NCI-H748 treated with DMSO at 0.1 percent for 48 hours (cell line): Measurements from ENCODE around the gene VILL.
A peak's percentile ranks its signal among the peaks of the same experiment; 100 is the strongest.
"Not testable (repeated sequence)": the region's sequence is repeated elsewhere in the genome, so short reads cannot be mapped to it uniquely, and the experiment has no call there.

Experiments used
- DNase-seq: peaks from one replicate; lab custom pipeline; 2025; lab: John Stamatoyannopoulos, UW

VILL gene

GRCh38 chr3:38036286-38036685 lies 45.7 kb downstream of the VILL start:
- DNase-seq = no peak

DNA sequence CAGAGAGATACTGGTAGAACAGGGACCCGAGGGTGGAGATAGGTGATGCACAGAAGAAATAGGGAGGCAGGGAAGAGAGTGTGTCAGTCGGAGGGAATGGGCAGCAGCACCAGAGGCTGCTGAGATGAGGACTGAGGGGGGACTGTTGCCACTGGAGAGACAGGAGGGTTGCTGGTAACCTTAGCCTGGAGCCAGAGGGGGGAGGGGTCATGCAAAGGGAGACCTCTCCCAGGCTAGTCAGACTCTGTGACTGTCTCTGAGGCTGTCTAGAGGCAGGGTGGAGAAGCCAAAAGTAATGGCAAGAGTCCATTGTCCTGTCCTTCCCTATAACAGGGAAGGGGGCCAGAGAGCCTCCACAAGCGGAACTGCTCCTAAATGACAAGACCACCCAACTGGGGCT lies 46.3 kb downstream of the VILL start:
- DNase-seq = no peak

- no peak for DNase-seq
Observed at GRCh38 chr3:38038447-38038911, 47.9 kb downstream of the VILL start.

DNA sequence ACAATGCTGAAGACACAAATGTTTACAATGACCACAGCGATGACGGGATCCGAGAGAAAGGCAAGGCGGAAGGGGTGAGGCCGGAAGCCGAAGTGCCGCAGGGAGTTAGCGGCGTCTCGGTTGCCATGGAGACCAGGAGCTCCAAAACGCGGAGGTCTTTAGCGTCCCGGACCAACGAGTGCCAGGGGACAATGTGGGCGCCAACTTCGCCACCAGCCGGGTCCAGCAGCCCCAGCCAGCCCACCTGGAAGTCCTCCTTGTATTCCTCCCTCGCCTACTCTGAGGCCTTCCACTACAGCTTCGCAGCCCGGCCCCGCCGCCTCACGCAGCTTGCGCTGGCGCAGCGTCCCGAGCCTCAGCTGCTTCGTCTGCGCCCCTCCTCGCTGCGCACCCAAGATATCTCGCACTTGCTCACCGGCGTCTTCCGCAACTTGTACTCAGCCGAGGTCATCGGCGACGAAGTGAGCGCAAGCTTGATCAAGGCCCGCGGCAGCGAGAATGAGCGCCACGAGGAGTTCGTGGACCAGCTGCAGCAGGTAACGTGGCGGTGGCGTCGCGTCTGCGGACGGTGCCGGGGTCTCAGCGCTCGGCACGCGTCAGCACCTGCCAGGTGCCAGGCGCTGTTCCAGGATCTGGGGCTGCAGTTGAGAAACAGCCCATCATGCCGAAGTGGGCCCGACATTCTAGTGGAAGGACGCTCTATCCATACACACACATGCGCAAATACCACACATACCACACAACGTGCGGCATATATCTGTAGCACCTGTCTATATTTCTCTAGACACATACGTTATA lies 48.7 kb downstream of the VILL start, which contains the start of gene DLEC1:
Gene DLEC1, plus strand, starts transcription at position 108 of the 798 bp plus-strand sequence. Its CDS starts 18 bp downstream, at position 126.
- DNase-seq = peak; percentile 7

DNA sequence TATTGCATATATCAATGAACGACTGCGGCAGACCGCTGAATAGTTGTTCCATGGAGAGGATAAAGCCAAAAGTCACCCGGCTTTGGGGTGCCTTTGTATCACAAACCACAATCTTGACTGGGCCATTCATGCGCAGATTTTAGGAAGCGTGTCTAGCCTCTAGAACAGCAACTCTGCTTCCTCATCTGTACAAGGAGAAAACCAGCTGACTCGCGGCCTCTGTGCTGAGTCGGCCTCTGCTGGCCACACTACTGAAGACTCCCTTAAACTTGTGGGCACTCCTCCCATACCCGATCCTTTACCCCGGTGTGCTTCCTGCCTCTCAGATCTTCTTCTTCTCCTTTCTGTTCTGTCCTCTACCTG lies 49.3 kb downstream of the VILL start:
- DNase-seq = no peak

DNA sequence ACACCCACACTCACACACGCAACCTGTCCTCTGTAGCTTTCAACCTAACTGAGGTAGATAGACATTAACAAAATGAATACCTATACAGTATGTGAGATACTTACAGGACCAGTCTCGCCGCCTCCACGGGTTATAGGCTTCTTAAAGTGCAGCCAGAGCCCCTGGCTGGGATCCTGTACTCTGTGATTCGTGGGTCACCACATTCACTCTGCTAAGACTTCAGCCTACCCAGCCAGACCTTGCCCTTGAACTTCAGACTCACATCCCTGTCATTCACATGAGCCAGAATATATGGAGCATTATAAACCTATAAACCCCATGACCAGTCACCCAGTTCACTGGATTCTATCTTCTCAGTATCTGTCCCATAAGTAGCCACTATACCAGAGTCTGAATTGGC lies 49.8 kb downstream of the VILL start:
- no peak for DNase-seq

DNA sequence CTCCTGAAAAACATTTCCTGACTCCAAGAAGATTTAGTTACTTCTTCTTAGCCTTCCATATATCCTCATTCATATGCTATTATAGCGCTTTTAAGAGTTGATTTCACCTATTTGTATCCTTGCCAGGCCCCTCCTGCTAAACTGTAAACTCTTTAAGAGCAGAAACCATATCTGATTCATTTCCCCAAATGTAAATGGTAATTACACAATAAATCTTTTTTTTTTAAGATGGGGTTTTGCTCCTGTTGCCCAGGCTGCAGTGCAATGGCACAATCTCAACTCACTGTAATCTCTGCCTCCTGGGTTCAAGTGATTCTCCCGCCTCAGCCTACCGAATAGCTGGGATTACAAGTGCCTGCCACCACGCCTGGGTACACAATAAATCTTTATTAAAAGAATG lies 52.9 kb downstream of the VILL start:
- DNase-seq = no peak

GRCh38 chr3:38046027-38046426 lies 55.4 kb downstream of the VILL start:
- no peak for DNase-seq

DNA sequence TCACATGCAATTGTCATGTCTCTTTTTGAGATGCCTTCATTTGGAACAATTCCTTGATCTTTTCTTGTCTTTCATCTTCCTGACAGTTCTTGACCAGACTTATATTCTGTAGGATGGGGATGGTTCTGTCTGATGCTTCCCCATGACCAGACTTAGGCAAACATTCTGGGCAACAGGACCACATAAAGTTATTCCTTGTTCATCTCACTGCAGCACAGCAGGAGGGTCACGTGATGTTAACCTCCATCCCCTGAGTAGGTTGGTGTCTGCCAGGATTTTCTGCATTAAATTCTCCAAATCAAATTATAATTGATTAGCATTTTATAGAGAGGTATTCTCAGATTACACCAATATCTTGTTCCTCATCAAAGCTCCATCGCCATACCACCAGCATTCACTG lies 56.2 kb downstream of the VILL start:
- no peak for DNase-seq

- no peak for DNase-seq
Observed at GRCh38 chr3:38047896-38048295, 57.3 kb downstream of the VILL start.

DNA sequence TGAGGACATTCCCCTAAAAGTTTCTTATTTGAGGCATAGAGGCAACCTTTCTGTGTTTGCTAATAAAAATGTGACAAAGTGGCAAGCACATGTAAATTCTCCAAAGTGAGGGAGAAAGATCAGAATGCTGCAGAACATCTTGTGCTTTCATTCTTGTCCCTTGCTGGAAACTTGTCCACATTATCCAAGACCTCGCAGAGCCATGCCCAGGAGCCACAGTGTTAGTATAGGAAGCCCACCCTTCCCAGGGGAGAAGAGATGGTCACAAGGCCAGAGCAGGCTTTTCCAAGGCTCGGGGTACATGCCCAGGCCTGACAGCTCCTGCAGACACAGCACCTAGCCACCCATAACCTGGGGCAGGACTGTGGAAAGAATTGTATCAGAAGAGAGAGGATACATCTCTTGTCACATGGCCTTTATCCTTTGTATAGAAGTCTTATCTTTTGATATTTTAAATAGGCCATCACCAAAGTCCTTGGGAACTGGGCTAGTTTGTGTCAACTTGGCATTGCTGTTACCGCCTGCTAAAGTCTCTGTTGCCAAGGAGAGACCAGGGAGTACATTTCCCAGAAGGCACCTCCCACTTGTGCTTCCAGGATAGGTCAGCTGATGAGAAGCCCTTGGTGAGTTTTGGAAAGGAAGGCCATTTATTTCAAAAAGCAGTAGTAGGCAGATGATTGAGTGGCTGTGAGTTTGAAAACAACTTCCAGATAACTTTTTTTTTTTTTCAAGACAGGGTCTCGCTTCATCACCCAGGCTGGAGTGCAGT lies 59.0 kb downstream of the VILL start:
- DNase-seq = no peak

DNA sequence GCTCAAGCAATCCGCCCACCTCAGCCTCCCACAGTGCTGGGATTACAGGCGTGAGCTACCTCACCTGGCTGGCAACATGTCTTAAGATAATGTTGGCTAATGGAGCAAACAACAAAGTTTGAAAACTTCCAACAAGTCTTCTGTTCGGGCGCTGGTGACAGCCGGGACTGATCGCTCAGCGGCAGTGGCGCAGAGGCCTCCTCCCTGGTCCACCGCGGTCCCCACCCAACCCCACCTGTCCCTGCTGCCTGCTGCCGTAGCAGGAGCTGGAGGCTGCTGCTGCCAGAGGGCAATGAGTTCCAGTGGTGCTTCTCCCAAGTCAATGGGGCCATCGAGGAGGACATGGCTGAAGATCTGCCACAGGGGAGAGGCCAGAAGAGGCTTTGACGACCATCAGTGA lies 60.5 kb downstream of the VILL start:
- DNase-seq = no peak

GRCh38 chr3:38053286-38053685 lies 62.7 kb downstream of the VILL start:
- not testable (repeated sequence) for DNase-seq

DNA sequence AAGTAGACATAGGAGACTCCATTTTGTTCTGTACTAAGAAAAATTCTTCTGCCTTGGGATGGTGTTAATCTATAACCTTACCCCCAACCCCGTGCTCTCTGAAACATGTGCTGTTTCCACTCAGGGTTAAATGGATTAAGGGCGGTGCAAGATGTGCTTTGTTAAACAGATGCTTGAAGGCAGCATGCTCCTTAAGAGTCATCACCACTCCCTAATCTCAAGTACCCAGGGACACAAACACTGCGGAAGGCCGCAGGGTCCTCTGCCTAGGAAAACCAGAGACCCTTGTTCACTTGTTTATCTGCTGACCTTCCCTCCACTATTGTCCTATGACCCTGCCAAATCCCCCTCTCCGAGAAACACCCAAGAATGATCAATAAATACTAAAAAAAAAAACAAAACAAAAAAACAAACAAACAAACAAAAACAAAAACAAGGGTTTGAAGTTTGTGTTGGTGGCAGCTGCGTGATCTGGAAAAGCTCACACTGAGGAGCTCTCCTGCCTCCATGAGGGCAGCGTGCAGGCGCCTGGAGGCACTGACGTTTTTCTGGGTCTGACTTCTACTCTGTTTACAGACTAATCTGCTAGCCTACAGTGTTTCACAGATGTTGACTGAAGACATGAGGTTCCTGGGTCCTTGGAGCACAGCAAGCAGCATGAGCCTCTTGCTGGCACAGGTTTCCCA lies 63.4 kb downstream of the VILL start:
- not testable (repeated sequence) for DNase-seq

DNA sequence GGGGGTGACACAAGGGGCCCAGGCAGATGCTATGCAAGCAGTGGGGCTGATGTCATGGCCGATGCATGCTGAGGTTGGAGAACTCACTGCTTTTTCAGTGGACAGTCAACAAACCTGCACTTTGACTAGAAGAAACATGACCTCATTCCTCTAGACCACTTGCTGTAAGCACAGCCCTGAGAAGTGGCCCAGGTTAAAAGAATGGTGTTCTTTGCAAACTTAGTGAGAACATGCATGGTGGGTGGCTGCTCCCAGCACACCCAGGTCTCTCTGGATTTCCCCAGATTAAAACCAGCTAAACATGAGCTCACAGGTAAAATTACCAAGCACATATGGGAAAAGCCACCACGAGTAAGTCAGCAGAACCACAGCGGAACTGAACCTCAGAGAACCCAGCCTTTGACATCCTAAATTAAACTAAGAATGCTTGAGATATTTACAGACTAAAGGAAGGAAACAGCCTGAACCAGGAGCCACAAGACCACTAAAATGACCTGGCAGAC lies 64.0 kb downstream of the VILL start:
- DNase-seq = no peak
